Measurements from ENCODE around the gene SLC17A7. TPM values are rescaled to one million over a fixed set of nuclear protein-coding genes. Genes with fewer than 3 reads are reported as not detected.

Gene SLC17A7
- total and polyA plus RNA-seq, 12 donors, result 0.17 to 2.3 (median 0.92) TPM

GRCh38 chr19:49400029-49400428 lies 41.3 kb downstream of the SLC17A7 start:
- intact Hi-C loops (cut with DNase I), result loop anchor here in 1 of 10 donors (5.0 kb wide), 1 partner anchor 37 kb away; no protein-coding TSS in a partner anchor
- H3K36me3 ChIP-seq, result no peaks in the 10 kb centered on the region
- DNase-seq (no peak), ATAC-seq (no peak)
- no peaks in the 10 kb centered on the region for H3K4me1 ChIP-seq
- no peaks in the 10 kb centered on the region for H3K9me3 ChIP-seq
- WGBS, 2 donors, result 84 to 87% methylated on average over 6 of the region's 6 CpGs
- peaks cover 0 to 23% (median 7%) of the 10 kb centered on the region in 7 donors for H3K27me3 ChIP-seq
- H3K27ac ChIP-seq, result no peak overlapping the region
- TF ChIP-seq CTCF (IDR thresholded peaks at IDR 0.05), result no peak
- no peak overlapping the region for H3K4me3 ChIP-seq

GRCh38 chr19:49398931-49399330 lies 42.4 kb downstream of the SLC17A7 start:
- no peak overlapping the region for H3K27ac ChIP-seq
- H3K27me3 ChIP-seq, result peaks cover 0 to 33% (median 9%) of the 10 kb centered on the region in 7 donors
- DNase-seq, result no peak
- intact Hi-C loops (cut with DNase I), result loop anchor here in 1 of 10 donors (10.0 kb wide), 1 partner anchor 146 kb away; no protein-coding TSS in a partner anchor
- H3K9me3 ChIP-seq, result no peaks in the 10 kb centered on the region
- no peak for TF ChIP-seq CTCF (IDR thresholded peaks at IDR 0.05)
- H3K4me1 ChIP-seq, result no peaks in the 10 kb centered on the region
- 82% methylated on average over 6 of the region's 6 CpGs for WGBS, 2 donors
- no peaks in the 10 kb centered on the region for H3K36me3 ChIP-seq
- ATAC-seq, result no peak
- no peak overlapping the region for H3K4me3 ChIP-seq

GRCh38 chr19:49398001-49398615 lies 43.2 kb downstream of the SLC17A7 start:
- no peak for TF ChIP-seq CTCF (IDR thresholded peaks at IDR 0.05)
- Histone ChIP-seq H3K4me1 (no peaks in the 10 kb centered on the region), H3K36me3 (no peaks in the 10 kb centered on the region), H3K4me3 (no peak overlapping the region), H3K9me3 (no peaks in the 10 kb centered on the region), H3K27me3 (peaks cover 0 to 37% (median 9%) of the 10 kb centered on the region in 7 donors), H3K27ac (no peak overlapping the region)
- 69 to 70% methylated on average over 11 of the region's 11 CpGs for WGBS, 2 donors
- no peak for ATAC-seq
- DNase-seq, result no peak
- intact Hi-C loops (cut with DNase I), result loop anchor here in 1 of 10 donors (10.0 kb wide), 1 partner anchor 147 kb away; no protein-coding TSS in a partner anchor

GRCh38 chr19:49396738-49397505 lies 44.4 kb downstream of the SLC17A7 start:
- H3K9me3 ChIP-seq, result no peaks in the 10 kb centered on the region
- H3K27me3 ChIP-seq, result peaks cover 5 to 30% (median 9%) of the 10 kb centered on the region in 7 donors
- intact Hi-C loops (cut with DNase I), result loop anchor here in 1 of 10 donors (10.0 kb wide), 1 partner anchor 148 kb away; no protein-coding TSS in a partner anchor
- ATAC-seq, result no peak
- peaks cover 0 to under 1% (median 0%) of the 10 kb centered on the region in 9 donors for H3K4me1 ChIP-seq
- no peak for TF ChIP-seq CTCF (IDR thresholded peaks at IDR 0.05)
- DNase-seq, result no peak
- H3K36me3 ChIP-seq, result no peaks in the 10 kb centered on the region
- WGBS, 2 donors, result 80 to 81% methylated on average over 8 of the region's 8 CpGs
- H3K4me3 ChIP-seq, result no peak overlapping the region
- no peak overlapping the region for H3K27ac ChIP-seq
